ENCODE results near the gene MRPL9.

Gene MRPL9

GRCh38 chr1:151762941-151763921, at the start of gene MRPL9:
MRPL9 (minus strand) TSS chr1:151763496; CDS start chr1:151763479, 17 bp downstream.
- Histone ChIP-seq H3K9me3 (ENCODE audit: low read length) (no peaks in the 10 kb centered on the region), H3F3A (ENCODE audit: insufficient read depth, low read length) (no peaks in the 10 kb centered on the region), H3K27me3 (ENCODE audit: insufficient read depth, low read length) (no peaks in the 10 kb centered on the region), H3K4me1 (ENCODE audit: insufficient read depth, low read length, severe bottlenecking) (peaks cover 16% of the 10 kb centered on the region), H3K79me2 (ENCODE audit: insufficient read depth, low read length) (no peaks in the 10 kb centered on the region), H3K9ac (ENCODE audit: low read length) (peak within 1 kb of the TSS; percentile 94), H3K4me2 (ENCODE audit: low read length) (peak within 1 kb of the TSS; percentile 88), H3K27ac (ENCODE audit: low read depth, low read length, poor library complexity, severe bottlenecking) (peak within 1 kb of the TSS; percentile 34), H3K4me3 (ENCODE audit: low read depth, low read length, poor library complexity, severe bottlenecking) (peak within 1 kb of the TSS; percentile 97), H3K36me3 (ENCODE audit: insufficient read depth, low read length) (peaks cover 39% of the 10 kb centered on the region), H2AFZ (ENCODE audit: low read length) (peak within 1 kb of the TSS; percentile 57), H4K20me1 (ENCODE audit: insufficient read depth, low read length) (no peaks in the 10 kb centered on the region), H3K9me2 (ENCODE audit: low read depth, low read length) (no peaks in the 10 kb centered on the region)
- no peak for TF ChIP-seq EZH2 (IDR thresholded peaks at IDR 0.05; ENCODE audit: borderline replicate concordance, low read length)
- no peak for TF ChIP-seq CTCF (IDR thresholded peaks at IDR 0.05; ENCODE audit: low read length)

- no peak overlapping the region for H3K4me3 ChIP-seq (ENCODE audit: low read depth, low read length, poor library complexity, severe bottlenecking)
- H3F3A ChIP-seq (ENCODE audit: insufficient read depth, low read length), result no peaks in the 10 kb centered on the region
- no peak overlapping the region for H3K27ac ChIP-seq (ENCODE audit: low read depth, low read length, poor library complexity, severe bottlenecking)
- H4K20me1 ChIP-seq (ENCODE audit: insufficient read depth, low read length), result no peaks in the 10 kb centered on the region
- no peak overlapping the region for H2AFZ ChIP-seq (ENCODE audit: low read length)
- no peak overlapping the region for H3K9ac ChIP-seq (ENCODE audit: low read length)
- H3K9me2 ChIP-seq (ENCODE audit: low read depth, low read length), result no peaks in the 10 kb centered on the region
- no peaks in the 10 kb centered on the region for H3K9me3 ChIP-seq (ENCODE audit: low read length)
- no peak overlapping the region for H3K4me2 ChIP-seq (ENCODE audit: low read length)
- no peaks in the 10 kb centered on the region for H3K79me2 ChIP-seq (ENCODE audit: insufficient read depth, low read length)
- no peak for TF ChIP-seq EZH2 (IDR thresholded peaks at IDR 0.05; ENCODE audit: borderline replicate concordance, low read length)
- no peak for TF ChIP-seq CTCF (IDR thresholded peaks at IDR 0.05; ENCODE audit: low read length)
- H3K27me3 ChIP-seq (ENCODE audit: insufficient read depth, low read length), result 0 out of 2 replicates have a peak, but pooled peaks cover 6% of the 10 kb centered on the region
- no peaks in the 10 kb centered on the region for H3K4me1 ChIP-seq (ENCODE audit: insufficient read depth, low read length, severe bottlenecking)
- H3K36me3 ChIP-seq (ENCODE audit: insufficient read depth, low read length), result no peaks in the 10 kb centered on the region
Observed at GRCh38 chr1:151811181-151811580, 47.9 kb upstream of the MRPL9 start.

GRCh38 chr1:151809985-151810556, 46.8 kb upstream of the MRPL9 start:
- Histone ChIP-seq H3K79me2 (ENCODE audit: insufficient read depth, low read length) (no peaks in the 10 kb centered on the region), H3K27ac (ENCODE audit: low read depth, low read length, poor library complexity, severe bottlenecking) (no peak overlapping the region), H3K4me2 (ENCODE audit: low read length) (no peak overlapping the region), H3K27me3 (ENCODE audit: insufficient read depth, low read length) (0 out of 2 replicates have a peak, but pooled peaks cover 6% of the 10 kb centered on the region), H3K4me1 (ENCODE audit: insufficient read depth, low read length, severe bottlenecking) (no peaks in the 10 kb centered on the region), H4K20me1 (ENCODE audit: insufficient read depth, low read length) (no peaks in the 10 kb centered on the region), H3K9me3 (ENCODE audit: low read length) (no peaks in the 10 kb centered on the region), H3F3A (ENCODE audit: insufficient read depth, low read length) (no peaks in the 10 kb centered on the region), H3K9me2 (ENCODE audit: low read depth, low read length) (no peaks in the 10 kb centered on the region), H3K4me3 (ENCODE audit: low read depth, low read length, poor library complexity, severe bottlenecking) (no peak overlapping the region), H3K9ac (ENCODE audit: low read length) (no peak overlapping the region), H2AFZ (ENCODE audit: low read length) (no peak overlapping the region), H3K36me3 (ENCODE audit: insufficient read depth, low read length) (no peaks in the 10 kb centered on the region)
- TF ChIP-seq EZH2 (IDR thresholded peaks at IDR 0.05; ENCODE audit: borderline replicate concordance, low read length) (no peak), CTCF (IDR thresholded peaks at IDR 0.05; ENCODE audit: low read length) (no peak)

All from OCI-LY1 (cell line).